Hepatocyte (in vitro differentiated cells): ENCODE measurements around the gene IP6K3.

ENCODE experiments used
- EZH2 ChIP-seq: fragments of 200-600 bp; sonication (generic); IDR thresholded peaks from 2 replicates; pipeline ENCODE4 v1.6.1; 2016; ENCODE audit warnings: antibody characterized with exemption, mild to moderate bottlenecking, borderline replicate concordance
- EZH2phosphoT487 ChIP-seq: fragments of 200-600 bp; sonication (generic); IDR thresholded peaks from one replicate; pipeline ENCODE4 v1.6.1; 2018; ENCODE audit warnings: antibody characterized with exemption, mild to moderate bottlenecking, low read depth, moderate library complexity; ENCODE audit not compliant: unreplicated experiment, severe bottlenecking
- TF ChIP-seq, protein P1 (sequence below): fragments of 200-600 bp; sonication (generic); IDR thresholded peaks from 2 replicates; pipeline ENCODE4 v1.5.1; 2016; ENCODE audit warnings: antibody characterized with exemption, mild to moderate bottlenecking; ENCODE audit not compliant: poor library complexity

DNA sequence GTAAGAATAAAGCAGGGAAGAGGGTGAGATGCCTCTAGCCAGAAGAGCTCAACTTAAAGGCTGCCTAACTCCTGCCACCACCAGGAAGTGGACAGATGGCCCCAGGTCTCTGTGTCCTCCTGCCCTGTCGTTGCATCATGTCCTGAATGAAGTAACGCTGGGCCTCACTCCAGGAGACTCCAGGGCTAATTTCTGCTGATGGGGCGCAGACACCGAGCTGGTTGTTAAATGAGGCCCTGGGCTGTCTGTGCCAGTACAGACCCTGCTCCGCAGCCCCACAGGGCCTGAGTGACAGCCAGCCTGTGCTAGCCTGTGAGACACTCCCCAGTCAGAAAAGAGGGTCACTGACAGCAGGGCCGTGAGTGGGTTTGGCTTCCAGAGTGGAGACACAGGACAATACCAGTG is 6.5 kb downstream of the IP6K3 start:
- TF ChIP-seq, protein P1, sequence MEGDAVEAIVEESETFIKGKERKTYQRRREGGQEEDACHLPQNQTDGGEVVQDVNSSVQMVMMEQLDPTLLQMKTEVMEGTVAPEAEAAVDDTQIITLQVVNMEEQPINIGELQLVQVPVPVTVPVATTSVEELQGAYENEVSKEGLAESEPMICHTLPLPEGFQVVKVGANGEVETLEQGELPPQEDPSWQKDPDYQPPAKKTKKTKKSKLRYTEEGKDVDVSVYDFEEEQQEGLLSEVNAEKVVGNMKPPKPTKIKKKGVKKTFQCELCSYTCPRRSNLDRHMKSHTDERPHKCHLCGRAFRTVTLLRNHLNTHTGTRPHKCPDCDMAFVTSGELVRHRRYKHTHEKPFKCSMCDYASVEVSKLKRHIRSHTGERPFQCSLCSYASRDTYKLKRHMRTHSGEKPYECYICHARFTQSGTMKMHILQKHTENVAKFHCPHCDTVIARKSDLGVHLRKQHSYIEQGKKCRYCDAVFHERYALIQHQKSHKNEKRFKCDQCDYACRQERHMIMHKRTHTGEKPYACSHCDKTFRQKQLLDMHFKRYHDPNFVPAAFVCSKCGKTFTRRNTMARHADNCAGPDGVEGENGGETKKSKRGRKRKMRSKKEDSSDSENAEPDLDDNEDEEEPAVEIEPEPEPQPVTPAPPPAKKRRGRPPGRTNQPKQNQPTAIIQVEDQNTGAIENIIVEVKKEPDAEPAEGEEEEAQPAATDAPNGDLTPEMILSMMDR, result no peak
- TF ChIP-seq EZH2phosphoT487 (no peak), EZH2 (no peak)
